ENCODE measurements around the gene BTK. TPM values are rescaled to one million over a fixed set of nuclear protein-coding genes. Genes with fewer than 3 reads are reported as not detected.

The BTK gene
- total RNA-seq = 1 to 10 TPM in 1 of 4 donors, under 1 TPM in 2, not detected in 1; 0.75 to 1.5 (median 1.00) TPM

DNA sequence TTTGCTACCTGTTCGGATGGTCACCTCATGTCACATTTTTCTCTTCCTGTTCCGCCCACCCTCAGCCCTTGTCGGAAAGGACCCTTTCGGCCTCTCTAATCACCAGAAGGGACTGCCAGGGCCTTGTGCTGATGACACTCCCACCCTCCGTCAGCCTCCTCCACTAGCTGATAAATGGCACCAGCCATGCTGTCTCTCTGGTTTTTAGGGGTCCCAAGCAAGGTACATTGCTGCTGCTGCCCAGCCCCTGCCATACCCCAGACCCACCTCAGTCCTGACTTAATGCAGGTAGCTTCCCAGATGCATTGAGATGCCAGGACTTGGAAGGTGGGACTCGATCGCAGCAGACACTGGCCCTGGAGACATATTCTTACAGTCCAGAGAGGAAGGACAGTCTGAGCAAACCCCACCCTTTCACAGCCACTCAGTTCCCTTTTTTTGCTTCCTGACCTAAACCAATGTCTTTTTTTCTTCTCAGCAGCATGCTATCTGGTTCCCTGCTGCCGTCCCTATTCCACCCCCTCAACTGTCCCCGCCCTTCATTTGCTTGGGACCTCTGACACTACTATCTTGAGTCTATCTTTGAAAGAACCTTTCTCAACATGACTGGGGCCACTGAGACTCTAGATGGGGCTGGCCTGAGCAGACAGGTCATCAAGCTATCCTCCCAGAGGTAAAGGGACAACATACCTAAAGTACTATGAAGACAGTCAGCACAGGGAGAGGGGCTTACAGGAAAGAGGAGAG lies at the start of gene BTK:
BTK (minus strand) TSS at position 397 of the 747 bp plus-strand sequence. CDS start 10,907 bp downstream, outside the sequence.
- in situ Hi-C loops (cut with MboI; ENCODE audit: low sequenced_read_pairs in 4 of 4) (no loop called here), intact Hi-C loops (cut with DNase I; ENCODE audit: low total_unique reads) (no loop called here)
- Histone ChIP-seq H3K36me3 (no peaks in the 10 kb centered on the region), H3K27ac (no peak within 1 kb of the TSS), H3K4me3 (peak within 1 kb of the TSS in 1 of 4 donors; percentile 11), H3K9me3 (no peaks in the 10 kb centered on the region), H3K27me3 (no peaks in the 10 kb centered on the region), H3K4me1 (no peaks in the 10 kb centered on the region)
- TF ChIP-seq POLR2A (IDR thresholded peaks at IDR 0.05) = no peak
- ATAC-seq (no peak), DNase-seq (no peak)

- Histone ChIP-seq H3K36me3 (no peaks in the 10 kb centered on the region), H3K4me3 (no peak overlapping the region), H3K27ac (no peak overlapping the region), H3K4me1 (no peaks in the 10 kb centered on the region), H3K9me3 (no peaks in the 10 kb centered on the region), H3K27me3 (no peaks in the 10 kb centered on the region)
- in situ Hi-C loops (cut with MboI; ENCODE audit: low sequenced_read_pairs in 4 of 4) (no loop called here), intact Hi-C loops (cut with DNase I; ENCODE audit: low total_unique reads) (no loop called here)
- DNase-seq (no peak), ATAC-seq (no peak)
- TF ChIP-seq, protein P1, sequence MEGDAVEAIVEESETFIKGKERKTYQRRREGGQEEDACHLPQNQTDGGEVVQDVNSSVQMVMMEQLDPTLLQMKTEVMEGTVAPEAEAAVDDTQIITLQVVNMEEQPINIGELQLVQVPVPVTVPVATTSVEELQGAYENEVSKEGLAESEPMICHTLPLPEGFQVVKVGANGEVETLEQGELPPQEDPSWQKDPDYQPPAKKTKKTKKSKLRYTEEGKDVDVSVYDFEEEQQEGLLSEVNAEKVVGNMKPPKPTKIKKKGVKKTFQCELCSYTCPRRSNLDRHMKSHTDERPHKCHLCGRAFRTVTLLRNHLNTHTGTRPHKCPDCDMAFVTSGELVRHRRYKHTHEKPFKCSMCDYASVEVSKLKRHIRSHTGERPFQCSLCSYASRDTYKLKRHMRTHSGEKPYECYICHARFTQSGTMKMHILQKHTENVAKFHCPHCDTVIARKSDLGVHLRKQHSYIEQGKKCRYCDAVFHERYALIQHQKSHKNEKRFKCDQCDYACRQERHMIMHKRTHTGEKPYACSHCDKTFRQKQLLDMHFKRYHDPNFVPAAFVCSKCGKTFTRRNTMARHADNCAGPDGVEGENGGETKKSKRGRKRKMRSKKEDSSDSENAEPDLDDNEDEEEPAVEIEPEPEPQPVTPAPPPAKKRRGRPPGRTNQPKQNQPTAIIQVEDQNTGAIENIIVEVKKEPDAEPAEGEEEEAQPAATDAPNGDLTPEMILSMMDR (IDR thresholded peaks at IDR 0.05 in 4 of 5, conservative IDR thresholded peaks at IDR 0.05 in 1 of 5) = no peak
- TF ChIP-seq POLR2A (IDR thresholded peaks at IDR 0.05) = no peak
These were observed 44.6 kb upstream of the BTK start for GRCh38 chrX:101430457-101431078.

GRCh38 chrX:101429934-101430333 lies 43.9 kb upstream of the BTK start:
- no peak overlapping the region for H3K27ac ChIP-seq
- H3K4me1 ChIP-seq = no peaks in the 10 kb centered on the region
- H3K27me3 ChIP-seq = no peaks in the 10 kb centered on the region
- no peak for DNase-seq
- TF ChIP-seq, protein P1 (IDR thresholded peaks at IDR 0.05 in 4 of 5, conservative IDR thresholded peaks at IDR 0.05 in 1 of 5) = no peak
- TF ChIP-seq POLR2A (IDR thresholded peaks at IDR 0.05) = no peak
- ATAC-seq = no peak
- no peaks in the 10 kb centered on the region for H3K9me3 ChIP-seq
- in situ Hi-C loops (cut with MboI; ENCODE audit: low sequenced_read_pairs in 4 of 4) (no loop called here), intact Hi-C loops (cut with DNase I; ENCODE audit: low total_unique reads) (no loop called here)
- no peaks in the 10 kb centered on the region for H3K36me3 ChIP-seq
- no peak overlapping the region for H3K4me3 ChIP-seq

GRCh38 chrX:101427954-101428353 lies 42.0 kb upstream of the BTK start:
- H3K4me1 ChIP-seq = no peaks in the 10 kb centered on the region
- no peak overlapping the region for H3K27ac ChIP-seq
- no peak overlapping the region for H3K4me3 ChIP-seq
- ATAC-seq = no peak
- in situ Hi-C loops (cut with MboI; ENCODE audit: low sequenced_read_pairs in 4 of 4) = no loop called here
- DNase-seq = no peak
- intact Hi-C loops (cut with DNase I; ENCODE audit: low total_unique reads) = no loop called here
- no peaks in the 10 kb centered on the region for H3K27me3 ChIP-seq
- H3K9me3 ChIP-seq = no peaks in the 10 kb centered on the region
- no peaks in the 10 kb centered on the region for H3K36me3 ChIP-seq
- TF ChIP-seq, protein P1 (IDR thresholded peaks at IDR 0.05 in 4 of 5, conservative IDR thresholded peaks at IDR 0.05 in 1 of 5) = no peak
- no peak for TF ChIP-seq POLR2A (IDR thresholded peaks at IDR 0.05)

DNA sequence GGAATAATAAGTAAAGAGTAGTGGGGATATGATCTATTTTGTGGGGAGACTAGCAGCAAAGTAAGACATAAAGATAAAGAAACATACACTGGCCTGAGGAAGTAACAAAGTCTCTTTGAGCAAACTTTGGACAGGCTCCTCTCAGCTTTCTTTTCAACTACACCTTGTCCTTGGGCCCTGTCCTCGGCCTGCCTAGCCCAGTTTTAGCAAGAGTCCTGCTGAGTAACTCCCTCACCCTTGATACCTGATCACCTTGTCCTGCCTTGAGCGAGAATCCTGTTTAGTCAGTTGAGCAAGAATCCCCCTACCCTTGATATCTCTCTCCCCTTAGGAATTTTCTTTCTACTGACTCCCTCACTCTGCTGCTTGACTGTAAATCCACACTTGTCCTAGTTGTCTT lies 33.5 kb upstream of the BTK start:
- no peak overlapping the region for H3K4me3 ChIP-seq
- in situ Hi-C loops (cut with MboI; ENCODE audit: low sequenced_read_pairs in 4 of 4) = loop anchor here in 2 of 4 donors (10.0 to 25.0 kb wide), 3 partner anchors 368 to 518 kb away; partner anchors contain the start of gene ZMAT1 (in 1 of the 2)
- ATAC-seq = no peak

More for the DNA sequence above, 33.5 kb upstream of the BTK start:
- TF ChIP-seq, protein P1 (IDR thresholded peaks at IDR 0.05 in 4 of 5, conservative IDR thresholded peaks at IDR 0.05 in 1 of 5) = no peak
- no peak for TF ChIP-seq POLR2A (IDR thresholded peaks at IDR 0.05)
- peaks cover 5 to 15% of the 10 kb centered on the region in 2 donors for H3K4me1 ChIP-seq
- peak overlapping the region; percentile 90 to 97 (median 93) for H3K27ac ChIP-seq
- intact Hi-C loops (cut with DNase I; ENCODE audit: low total_unique reads) = loop anchor here (5.0 to 10.0 kb wide), 2 partner anchors 63 to 515 kb away; partner anchors contain the start of gene ZMAT1
- no peak for DNase-seq
- H3K27me3 ChIP-seq = no peaks in the 10 kb centered on the region
- no peaks in the 10 kb centered on the region for H3K36me3 ChIP-seq
- no peaks in the 10 kb centered on the region for H3K9me3 ChIP-seq

Measured in gastrocnemius medialis (tissue), 4 donors.